SK-N-SH (cell line): ENCODE data around the gene MAEA. TPM values are rescaled to one million over a fixed set of nuclear protein-coding genes. Genes with fewer than 3 reads are reported as not detected.
A peak's percentile ranks its signal among the peaks of the same experiment; 100 is the strongest.

Source experiments
- CTCF ChIA-PET: fragments of 300-600, 350-600 bp; formaldehyde crosslinking; extraction: SDS; loops from one replicate; lab custom pipeline; 2021; lab: Yijun Ruan, JAX
- POLR2A ChIA-PET: fragments of 350-600 bp; sonication (Branson Sonifier 250); formaldehyde crosslinking; extraction: SDS; loops from one replicate; lab custom pipeline; 2020; ENCODE audit warnings: antibody characterized with exemption, inconsistent platforms; lab: Yijun Ruan, JAX
- DNase-seq: peaks from one replicate; pipeline ENCODE4 v3.0.0; 2012
- H2AFZ ChIP-seq: fragments of 200-600 bp; sonication (generic); 2 replicates; pipeline ENCODE4 v1.8.1; 2016; ENCODE audit warnings: antibody characterized with exemption, mild to moderate bottlenecking, low read depth
- H3F3A ChIP-seq: fragments of 200-600 bp; sonication (generic); replicated peaks from 2 replicates; pipeline ENCODE3; 2016; ENCODE audit warnings: antibody characterized with exemption, mild to moderate bottlenecking; ENCODE audit not compliant: insufficient read depth
- H3K27ac ChIP-seq, 2 experiments: fragments of 200-500 bp in 1 of 2; fragments of 200-600 bp in 1 of 2; sonication (Bioruptor generic) in 1 of 2; sonication (generic), shearing (Covaris generic) in 1 of 2; 2 replicates each; pipeline versions ENCODE4 v1.5.1 to v1.6.1; 2014 to 2016; ENCODE audit warnings: low read depth in 2 of 2, inconsistent platforms in 1 of 2, low read length in 1 of 2, mild to moderate bottlenecking in 1 of 2, mixed read lengths in 1 of 2
- H3K27me3 ChIP-seq: fragments of 200-600 bp; sonication (generic), shearing (Covaris generic); 2 replicates; pipeline ENCODE4 v1.6.1; 2016; ENCODE audit warnings: mixed run types; ENCODE audit not compliant: insufficient read depth
- H3K36me3 ChIP-seq, 2 experiments: fragments of 200-500 bp in 1 of 2; fragments of 200-600 bp in 1 of 2; sonication (Bioruptor generic) in 1 of 2; sonication (generic) in 1 of 2; replicated peaks in 1 of 2; 2 replicates each; pipeline versions ENCODE3 to v1.5.1; 2014 to 2016; ENCODE audit warnings: low read length in 1 of 2, mild to moderate bottlenecking in 1 of 2; ENCODE audit not compliant: insufficient read depth in 2 of 2, control insufficient read depth in 1 of 2
- H3K4me1 ChIP-seq, 2 experiments: fragments of 200-500 bp in 1 of 2; fragments of 200-600 bp in 1 of 2; sonication (Bioruptor generic) in 1 of 2; sonication (generic), shearing (Covaris generic) in 1 of 2; 2 replicates each; pipeline versions ENCODE4 v1.5.1 to v1.6.1; 2014 to 2016; ENCODE audit warnings: low read depth in 1 of 2, low read length in 1 of 2, mixed run types in 1 of 2; ENCODE audit not compliant: insufficient read depth in 2 of 2, control insufficient read depth in 1 of 2
- H3K4me2 ChIP-seq: fragments of 200-600 bp; sonication (generic), shearing (Covaris generic); 2 replicates; pipeline ENCODE4 v1.6.1; 2017; ENCODE audit warnings: mixed run types
- H3K4me3 ChIP-seq, 2 experiments: fragments of 200-500 bp in 1 of 2; fragments of 200-600 bp in 1 of 2; sonication (Bioruptor generic) in 1 of 2; sonication (generic), shearing (Covaris generic) in 1 of 2; 2 replicates each; pipeline versions ENCODE4 v1.5.1 to v1.8.1; 2014 to 2016; ENCODE audit warnings: low read depth in 2 of 2, inconsistent platforms in 1 of 2, low read length in 1 of 2, mild to moderate bottlenecking in 1 of 2, mixed read lengths in 1 of 2, moderate library complexity in 1 of 2
- H3K79me2 ChIP-seq: fragments of 200-600 bp; sonication (generic); 2 replicates; pipeline ENCODE4 v1.8.1; 2017; ENCODE audit warnings: mild to moderate bottlenecking; ENCODE audit not compliant: insufficient read depth
- H3K9ac ChIP-seq: fragments of 200-600 bp; sonication (generic); 2 replicates; pipeline ENCODE4 v1.6.1; 2017; ENCODE audit warnings: mixed run types
- H3K9me2 ChIP-seq: fragments of 200-600 bp; sonication (generic); 2 replicates; pipeline ENCODE4 v1.6.1; 2017; ENCODE audit warnings: mixed run types
- H3K9me3 ChIP-seq: fragments of 200-600 bp; sonication (generic); 2 replicates; pipeline ENCODE4 v1.6.1; 2017; ENCODE audit warnings: mixed run types, mild to moderate bottlenecking, moderate library complexity
- H4K20me1 ChIP-seq: fragments of 200-600 bp; sonication (generic); 2 replicates; pipeline ENCODE4 v1.6.1; 2017; ENCODE audit warnings: mild to moderate bottlenecking, mixed run types; ENCODE audit not compliant: insufficient read depth
- CHD2 ChIP-seq: fragments of 150-350 bp; IDR thresholded peaks from 2 replicates; pipeline ENCODE4 v1.6.1; 2018; ENCODE audit warnings: low read length; ENCODE audit not compliant: partially characterized antibody
- FOXJ3 ChIP-seq: sonication (generic); formaldehyde crosslinking; IDR thresholded peaks from 2 replicates; pipeline ENCODE4 v1.5.1; 2020; ENCODE audit warnings: mild to moderate bottlenecking, missing genetic modification reagents
- FOXM1 ChIP-seq: IDR thresholded peaks from 2 replicates; pipeline ENCODE4 v1.4.0; 2012; ENCODE audit warnings: low read depth, mild to moderate bottlenecking
- RAD21 ChIP-seq: IDR thresholded peaks from 2 replicates; pipeline ENCODE4 v1.6.1; 2012; ENCODE audit warnings: mild to moderate bottlenecking, low read length
- RXRA ChIP-seq: IDR thresholded peaks from 2 replicates; pipeline ENCODE4 v1.4.0; 2012; ENCODE audit warnings: low read depth, mild to moderate bottlenecking, borderline replicate concordance
- SIN3A ChIP-seq: IDR thresholded peaks from 2 replicates; pipeline ENCODE4 v1.6.1; 2012; ENCODE audit warnings: low read depth, mild to moderate bottlenecking, low read length, moderate library complexity, borderline replicate concordance
- SMC3 ChIP-seq: IDR thresholded peaks from 2 replicates; pipeline ENCODE4 v1.6.1; 2012; ENCODE audit warnings: low read depth, low read length, improper control_type of control experiment
- WGBS: methylation state at CpG from one replicate; pipeline ENCODE4 v1.1.6; 2017; ENCODE audit warnings: low lambda C conversion rate; 5-methylcytosine and 5-hydroxymethylcytosine counted together
- polyA plus RNA-seq, 3 experiments: library from polyadenylated mRNA; depleted of rRNA; stranded (reverse); fragments of >200 nt; gene quantifications; 2 replicates each; pipeline ENCODE4 v1.2.3, GENCODE V29; 2012
- TF ChIP-seq, protein P1 (sequence below): fragments of 200-600 bp; sonication (generic); IDR thresholded peaks from 2 replicates; pipeline ENCODE4 v1.6.1; 2017; ENCODE audit warnings: antibody characterized with exemption, mild to moderate bottlenecking, moderate library complexity
- TF ChIP-seq, protein P2 (sequence below): IDR thresholded peaks from 2 replicates; pipeline ENCODE4 v1.4.0; 2012; ENCODE audit warnings: low read depth, borderline replicate concordance

The MAEA gene
- polyA plus RNA-seq, 1 of the 3 experiments (the other 2 are of a cell fraction), result 128 TPM

DNA sequence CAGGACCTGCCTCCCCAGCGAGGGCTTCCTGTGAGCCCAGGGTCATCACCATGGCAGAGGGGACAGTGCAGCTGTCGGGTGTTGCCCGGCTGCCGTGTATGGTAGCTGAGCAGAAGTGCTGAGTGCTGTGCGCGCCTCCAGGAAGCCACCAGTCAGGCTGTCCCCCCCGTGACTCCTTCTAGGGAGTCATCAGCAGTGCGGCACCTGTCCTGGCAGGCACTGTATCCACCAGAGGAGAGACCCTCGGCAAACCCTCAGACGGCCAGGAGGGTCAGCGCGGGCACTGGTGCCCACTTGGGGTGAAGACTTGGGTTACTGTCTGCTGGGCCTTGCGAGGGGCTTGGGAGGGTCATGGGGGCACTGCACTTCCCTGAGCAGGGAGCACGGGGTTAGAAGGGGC, 65.7 kb downstream of the MAEA start:
- no peaks in the 10 kb centered on the region for H3K9me3 ChIP-seq
- H2AFZ ChIP-seq, result no peak overlapping the region
- H3K9ac ChIP-seq, result no peak overlapping the region
- H3K4me1 ChIP-seq, result no peaks in the 10 kb centered on the region; a peak in 1 of 4 replicates
- WGBS, result 95% methylated on average over 6 of the region's 14 CpGs
- no peak overlapping the region for H3K4me3 ChIP-seq
- H3F3A ChIP-seq, result no peaks in the 10 kb centered on the region
- POLR2A ChIA-PET, result interaction anchor here (0.6 to 0.9 kb wide), 2 partner anchors 9 to 23 kb away, joined by 3 read pairs; partner anchors contain the start of gene UVSSA
- no peak for DNase-seq
- peaks cover 9 to 55% of the 10 kb centered on the region in 2 experiments for H3K36me3 ChIP-seq
- H3K27me3 ChIP-seq, result no peaks in the 10 kb centered on the region
- TF ChIP-seq RXRA, result no peak
- TF ChIP-seq, protein P1, sequence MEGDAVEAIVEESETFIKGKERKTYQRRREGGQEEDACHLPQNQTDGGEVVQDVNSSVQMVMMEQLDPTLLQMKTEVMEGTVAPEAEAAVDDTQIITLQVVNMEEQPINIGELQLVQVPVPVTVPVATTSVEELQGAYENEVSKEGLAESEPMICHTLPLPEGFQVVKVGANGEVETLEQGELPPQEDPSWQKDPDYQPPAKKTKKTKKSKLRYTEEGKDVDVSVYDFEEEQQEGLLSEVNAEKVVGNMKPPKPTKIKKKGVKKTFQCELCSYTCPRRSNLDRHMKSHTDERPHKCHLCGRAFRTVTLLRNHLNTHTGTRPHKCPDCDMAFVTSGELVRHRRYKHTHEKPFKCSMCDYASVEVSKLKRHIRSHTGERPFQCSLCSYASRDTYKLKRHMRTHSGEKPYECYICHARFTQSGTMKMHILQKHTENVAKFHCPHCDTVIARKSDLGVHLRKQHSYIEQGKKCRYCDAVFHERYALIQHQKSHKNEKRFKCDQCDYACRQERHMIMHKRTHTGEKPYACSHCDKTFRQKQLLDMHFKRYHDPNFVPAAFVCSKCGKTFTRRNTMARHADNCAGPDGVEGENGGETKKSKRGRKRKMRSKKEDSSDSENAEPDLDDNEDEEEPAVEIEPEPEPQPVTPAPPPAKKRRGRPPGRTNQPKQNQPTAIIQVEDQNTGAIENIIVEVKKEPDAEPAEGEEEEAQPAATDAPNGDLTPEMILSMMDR, result no peak
- TF ChIP-seq FOXM1, result no peak
- TF ChIP-seq SIN3A, result no peak
- TF ChIP-seq CHD2, result no peak
- TF ChIP-seq, protein P2, sequence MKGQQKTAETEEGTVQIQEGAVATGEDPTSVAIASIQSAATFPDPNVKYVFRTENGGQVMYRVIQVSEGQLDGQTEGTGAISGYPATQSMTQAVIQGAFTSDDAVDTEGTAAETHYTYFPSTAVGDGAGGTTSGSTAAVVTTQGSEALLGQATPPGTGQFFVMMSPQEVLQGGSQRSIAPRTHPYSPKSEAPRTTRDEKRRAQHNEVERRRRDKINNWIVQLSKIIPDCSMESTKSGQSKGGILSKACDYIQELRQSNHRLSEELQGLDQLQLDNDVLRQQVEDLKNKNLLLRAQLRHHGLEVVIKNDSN, result no peak
- no peak overlapping the region for H3K4me2 ChIP-seq
- peaks cover 5% of the 10 kb centered on the region; the same call in 1 of the 2 replicates for H3K79me2 ChIP-seq
- CTCF ChIA-PET, result interaction anchor here (0.7 to 9.5 kb wide), 32 partner anchors 8 to 353 kb away, joined by 3 to 98 read pairs (median 5); partner anchors contain the start of gene UVSSA
- H3K9me2 ChIP-seq, result no peaks in the 10 kb centered on the region
- peaks cover 4% of the 10 kb centered on the region for H4K20me1 ChIP-seq
- H3K27ac ChIP-seq, result no peak overlapping the region

DNA sequence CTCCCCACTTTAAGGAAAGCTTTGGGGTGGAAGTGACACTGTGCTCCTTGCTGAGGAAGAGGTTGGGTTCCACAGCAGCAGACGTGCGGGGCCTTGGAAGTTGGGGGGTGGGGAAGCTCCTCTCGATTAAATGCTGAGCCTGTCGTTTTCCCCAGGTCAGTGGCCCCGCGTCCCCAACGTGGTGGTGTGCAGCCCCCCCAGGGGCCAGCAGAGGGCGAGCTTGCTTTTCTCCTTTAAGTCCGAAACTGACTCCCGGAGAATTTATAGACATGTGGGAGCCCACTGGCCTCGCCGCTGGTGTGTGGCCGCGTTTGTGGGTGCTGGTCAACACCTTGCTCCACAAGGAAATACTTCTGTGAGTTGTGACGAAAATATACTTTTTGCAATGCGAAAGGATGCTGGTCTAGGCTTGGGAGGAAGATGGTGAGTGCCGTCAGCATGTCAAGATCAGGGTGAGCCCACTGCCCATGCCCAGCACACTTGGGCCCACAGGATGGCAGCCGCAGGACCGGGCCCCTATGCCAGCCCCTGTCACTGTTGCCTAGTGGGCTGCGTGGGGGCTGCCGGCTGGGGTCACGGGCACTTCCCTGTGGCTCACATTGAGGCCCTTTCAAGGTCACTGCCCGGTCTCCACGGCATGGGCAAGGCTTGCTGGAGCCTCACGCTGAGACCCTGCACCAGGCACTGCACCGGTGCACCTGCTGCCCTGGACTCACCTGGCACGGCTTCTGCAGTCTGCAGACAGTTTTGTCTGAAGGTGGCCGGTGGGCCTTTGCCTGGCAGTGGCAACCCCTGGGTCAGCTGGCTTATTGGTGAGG, 66.7 kb downstream of the MAEA start:
- WGBS, result 54% methylated on average over 15 of the region's 28 CpGs
- ChIA-PET CTCF (interaction anchor here (0.6 to 9.5 kb wide), 49 partner anchors 9 to 352 kb away, joined by 3 to 98 read pairs (median 4); partner anchors contain the start of gene UVSSA), POLR2A (no interaction called here)
- H2AFZ ChIP-seq, result no peak overlapping the region
- peak; percentile 90 for DNase-seq
- H3K36me3 ChIP-seq, result peaks cover 9 to 59% of the 10 kb centered on the region in 2 experiments
- no peaks in the 10 kb centered on the region; the same call in 1 of the 2 replicates for H3K79me2 ChIP-seq
- H3F3A ChIP-seq, result no peaks in the 10 kb centered on the region
- no peak overlapping the region for H3K27ac ChIP-seq
- TF ChIP-seq FOXJ3 (CRISPR knock-in tag), result no peak
- TF ChIP-seq, protein P1, result peak; percentile 77
- TF ChIP-seq SIN3A, result no peak
- TF ChIP-seq SMC3, result peak; percentile 65
- peak; percentile 74 for TF ChIP-seq RAD21
- H4K20me1 ChIP-seq, result peaks cover 7% of the 10 kb centered on the region
- no peak overlapping the region for H3K4me2 ChIP-seq
- H3K4me3 ChIP-seq, result no peak overlapping the region
- peaks cover 0 to 8% of the 10 kb centered on the region in 2 experiments; a peak in 1 of 4 replicates for H3K4me1 ChIP-seq
- H3K9ac ChIP-seq, result no peak overlapping the region
- no peaks in the 10 kb centered on the region for H3K9me3 ChIP-seq
- no peaks in the 10 kb centered on the region for H3K27me3 ChIP-seq
- no peaks in the 10 kb centered on the region for H3K9me2 ChIP-seq
